ENCODE results near the gene SLC6A16. TPM values are rescaled to one million over a fixed set of nuclear protein-coding genes. Genes with fewer than 3 reads are reported as not detected.
"Not testable (repeated sequence)": the region's sequence is repeated elsewhere in the genome, so short reads cannot be mapped to it uniquely, and the experiment has no call there.

SLC6A16 gene
- polyA plus RNA-seq, 5 donors, result 2.7 to 5.3 (median 3.9) TPM

DNA sequence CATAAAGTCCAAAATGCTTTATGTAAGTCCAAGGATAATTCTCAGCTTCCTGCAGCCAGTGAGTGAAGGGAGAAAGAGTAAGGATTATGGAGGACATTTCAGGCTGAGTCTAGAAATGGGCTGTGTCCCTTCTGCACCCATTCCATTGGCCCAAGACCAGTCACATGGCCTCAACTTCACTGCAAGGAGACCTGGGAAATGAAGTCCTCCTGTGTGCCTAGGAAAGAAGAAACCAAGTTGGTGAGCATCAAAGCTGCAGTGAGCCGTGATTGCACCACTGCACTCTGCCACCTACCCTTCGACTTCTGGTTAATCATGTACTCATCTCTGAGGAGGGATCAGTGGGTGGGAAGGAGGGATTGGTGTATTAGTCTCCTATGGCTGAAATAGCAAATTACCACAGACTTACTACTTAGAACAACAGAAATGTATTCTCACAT lies 6.6 kb upstream of the SLC6A16 start:
- no peak for DNase-seq

DNA sequence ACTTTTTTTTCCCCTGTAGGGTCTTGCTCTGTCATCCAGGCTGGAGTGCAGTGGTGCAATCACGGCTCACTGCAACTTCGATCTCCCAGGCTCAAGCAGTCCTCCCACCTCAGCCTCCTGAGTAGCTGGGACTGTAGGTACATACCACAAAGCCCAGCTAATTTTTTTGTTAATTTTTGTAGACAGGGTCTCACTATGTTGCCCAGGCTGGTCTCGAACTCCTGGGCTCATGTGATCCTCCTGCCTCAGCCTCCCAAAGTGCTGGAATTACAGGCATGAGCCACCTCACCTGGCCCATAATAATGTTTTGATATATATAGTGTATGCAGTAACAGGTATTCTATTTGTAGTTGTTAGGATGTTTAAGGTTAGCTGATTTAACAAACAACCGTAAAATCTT lies 6.2 kb upstream of the SLC6A16 start:
- not testable (repeated sequence) for DNase-seq

DNA sequence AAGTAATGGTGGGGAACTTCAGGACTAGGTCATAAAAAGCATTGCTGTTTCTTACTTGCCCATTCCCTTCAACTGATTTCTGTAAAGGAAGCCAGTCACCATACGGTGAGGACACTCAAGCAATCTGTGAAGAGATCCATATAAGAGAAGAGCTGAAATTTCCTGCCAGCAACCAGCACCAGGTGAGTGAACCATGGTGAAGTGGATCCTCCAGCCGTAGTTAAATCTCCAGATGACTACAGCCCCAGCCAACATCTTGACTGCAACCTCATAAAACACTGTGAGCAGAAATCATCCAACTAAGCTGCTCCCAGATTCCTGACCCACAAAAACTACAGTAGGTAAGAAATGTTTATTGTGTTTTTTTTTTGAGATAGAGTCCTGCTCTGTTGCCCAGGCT lies 3.8 kb upstream of the SLC6A16 start:
- no peak for DNase-seq

DNA sequence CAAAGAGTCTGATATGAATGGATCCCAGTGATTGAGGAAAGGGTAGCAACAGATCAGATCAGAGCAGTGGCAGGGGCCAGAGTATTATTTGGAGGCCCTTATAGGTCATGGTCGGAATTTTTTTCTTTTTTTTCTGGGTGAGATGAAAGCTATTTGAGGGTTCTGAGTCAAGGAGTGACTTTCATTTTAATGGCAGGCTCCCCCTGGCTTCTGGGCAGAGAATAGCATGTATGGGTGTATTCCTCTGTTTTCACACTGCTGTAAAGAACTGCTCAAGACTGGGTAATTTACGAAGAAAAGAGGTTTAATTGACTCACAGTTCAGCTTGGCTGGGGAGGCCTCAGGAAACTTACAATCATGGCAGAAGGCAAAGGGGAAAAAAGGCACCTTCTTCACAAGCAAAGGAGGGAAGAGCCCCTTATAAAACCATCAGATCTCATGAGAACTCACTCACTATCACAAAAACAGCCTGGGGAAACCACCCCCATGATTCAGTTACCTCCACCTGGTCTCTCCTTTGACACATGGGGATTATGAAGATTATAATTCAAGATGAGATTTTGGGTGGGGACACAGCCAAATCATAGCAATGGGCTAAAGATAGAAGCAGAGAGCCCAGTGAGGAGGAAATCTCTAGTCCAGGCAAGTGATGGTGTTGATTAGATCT lies 3.0 kb upstream of the SLC6A16 start:
- no peak for DNase-seq

DNA sequence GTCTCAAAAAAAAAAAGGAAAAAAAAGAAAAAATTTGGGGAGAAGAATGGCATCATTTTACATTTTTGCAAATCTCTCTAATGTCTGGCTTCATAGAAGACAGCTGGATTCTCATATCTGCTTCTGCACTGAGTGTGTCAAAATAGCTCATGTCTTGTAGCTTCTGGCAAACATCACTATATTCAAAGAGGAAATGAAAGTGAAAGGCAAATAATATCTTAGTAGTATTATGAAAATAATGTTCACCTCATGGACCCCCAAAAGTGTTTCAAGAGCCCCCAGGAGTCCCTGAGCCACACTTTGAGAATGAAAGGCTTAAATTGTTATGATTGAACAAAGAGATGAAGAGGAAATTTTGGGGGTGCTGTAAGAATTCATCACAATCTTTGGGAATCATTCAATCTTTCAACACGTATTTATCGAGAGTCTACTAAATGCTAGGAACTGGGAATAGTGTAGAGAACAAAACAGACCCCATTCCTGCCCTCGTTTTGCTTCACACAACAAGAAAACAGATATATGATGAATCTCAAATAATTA lies 1.2 kb upstream of the SLC6A16 start:
- DNase-seq, result no peak

DNA sequence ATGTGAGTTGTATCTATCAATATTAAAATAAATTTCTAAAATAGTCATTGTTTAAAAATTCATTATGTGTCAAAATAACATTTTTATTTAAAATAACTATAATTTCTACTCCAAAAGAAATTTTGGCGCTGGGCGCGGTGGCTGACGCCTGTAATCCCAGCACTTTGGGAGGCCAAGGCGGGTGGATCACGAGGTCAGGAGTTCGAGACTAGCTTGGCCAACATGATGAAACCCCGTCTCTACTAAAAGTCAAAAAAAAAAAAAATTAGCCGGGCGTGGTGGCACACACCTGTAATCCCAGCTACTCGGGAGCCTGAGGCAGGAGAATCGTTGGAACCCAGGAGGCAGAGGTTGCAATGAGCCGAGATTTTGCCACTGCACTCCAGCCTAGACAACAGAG lies 765 bp upstream of the SLC6A16 start:
- DNase-seq, result not testable (repeated sequence)

DNA sequence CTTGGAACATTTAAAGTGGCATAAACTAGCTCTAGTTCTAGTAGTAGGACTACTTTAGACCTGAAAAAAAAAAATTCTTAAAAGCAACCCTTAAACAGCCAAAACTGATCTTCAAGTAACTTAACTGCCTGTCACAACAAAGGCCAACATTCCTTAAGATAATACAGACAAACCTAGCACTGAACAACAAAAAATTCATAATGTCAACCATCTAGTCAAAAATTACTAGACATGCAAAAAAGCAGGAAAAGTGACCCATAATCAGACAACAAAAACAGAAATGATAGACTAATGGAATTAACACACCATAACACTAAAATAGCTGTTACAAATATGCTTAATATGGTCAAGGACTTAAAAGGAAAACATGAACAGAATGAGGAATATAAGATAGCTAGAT lies 6.7 kb downstream of the SLC6A16 start:
- DNase-seq, result no peak

DNA sequence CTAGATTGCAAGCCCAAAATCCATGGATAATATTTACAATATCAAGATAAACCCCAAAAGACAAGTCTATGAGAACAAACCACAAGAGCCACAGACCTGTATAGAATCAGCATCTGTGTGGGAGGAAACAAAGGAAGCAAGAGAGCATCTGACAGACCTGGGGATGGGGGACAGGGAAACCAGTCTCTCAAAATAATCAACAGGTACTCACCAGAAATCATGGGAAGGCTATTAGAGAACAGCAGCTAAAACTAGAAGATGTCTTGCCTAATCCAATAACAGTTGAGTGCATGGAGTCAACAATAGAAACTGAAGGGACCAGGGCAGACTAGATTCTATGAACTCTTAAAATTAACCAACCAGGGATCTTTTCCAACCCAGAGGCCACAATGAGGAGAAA lies 8.7 kb downstream of the SLC6A16 start:
- no peak for DNase-seq

DNA sequence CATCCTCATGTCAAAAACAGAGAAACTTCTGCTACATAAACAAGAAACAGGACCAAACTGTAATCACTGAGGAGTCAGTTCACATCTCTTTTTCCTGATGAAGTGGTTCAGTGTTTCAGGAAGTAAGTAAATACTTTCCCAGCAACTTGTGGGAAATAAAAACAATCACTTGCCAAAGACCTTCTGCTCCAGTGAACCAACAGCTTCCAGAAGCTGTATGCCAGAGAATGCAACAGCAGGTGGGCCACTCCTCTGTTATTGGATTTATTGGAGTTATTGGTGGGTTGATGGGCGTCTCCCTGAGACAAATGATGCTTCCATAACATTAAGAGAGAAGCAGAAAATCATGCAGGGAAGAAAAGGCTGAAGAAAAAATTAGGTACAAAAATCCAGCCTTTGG lies 9.9 kb downstream of the SLC6A16 start:
- DNase-seq, result no peak

DNA sequence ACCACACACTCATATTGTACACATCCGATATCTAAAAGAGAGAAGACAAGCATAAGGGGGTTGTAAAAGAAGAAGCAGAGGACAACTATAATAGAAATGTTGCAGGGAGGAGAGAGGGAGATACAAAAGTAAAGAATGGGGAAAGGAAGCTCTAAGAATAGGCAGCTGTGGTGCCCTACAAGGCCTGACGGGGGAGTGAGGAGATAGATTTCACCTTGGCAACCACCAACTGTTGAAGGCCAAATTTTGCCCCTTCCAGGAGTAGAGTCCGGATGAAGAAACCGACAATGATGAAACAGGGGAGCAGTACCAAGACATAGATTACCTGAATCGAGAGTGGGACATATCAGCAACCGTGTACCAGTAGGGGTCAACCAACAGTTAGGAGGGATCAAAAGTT lies 15.9 kb downstream of the SLC6A16 start:
- DNase-seq, result no peak

DNA sequence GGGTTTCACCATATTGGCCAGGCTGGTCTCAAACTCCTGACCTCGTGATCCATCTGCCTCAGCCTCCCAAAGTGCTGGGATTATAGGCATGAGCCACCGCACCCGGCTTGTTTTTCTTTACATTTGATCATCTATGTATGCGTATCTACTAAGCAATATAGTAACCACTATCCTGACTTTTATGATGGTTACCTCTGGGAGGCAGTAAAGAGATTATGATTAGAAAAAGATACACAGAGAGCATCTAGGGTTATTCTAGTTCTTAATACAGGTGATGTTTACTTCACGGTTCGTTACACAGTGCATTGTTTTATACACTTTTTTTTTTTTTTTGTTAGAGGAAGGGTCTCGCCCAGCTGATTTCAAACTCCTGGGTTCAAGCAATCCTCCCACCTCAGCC lies 18.3 kb downstream of the SLC6A16 start:
- not testable (repeated sequence) for DNase-seq

DNA sequence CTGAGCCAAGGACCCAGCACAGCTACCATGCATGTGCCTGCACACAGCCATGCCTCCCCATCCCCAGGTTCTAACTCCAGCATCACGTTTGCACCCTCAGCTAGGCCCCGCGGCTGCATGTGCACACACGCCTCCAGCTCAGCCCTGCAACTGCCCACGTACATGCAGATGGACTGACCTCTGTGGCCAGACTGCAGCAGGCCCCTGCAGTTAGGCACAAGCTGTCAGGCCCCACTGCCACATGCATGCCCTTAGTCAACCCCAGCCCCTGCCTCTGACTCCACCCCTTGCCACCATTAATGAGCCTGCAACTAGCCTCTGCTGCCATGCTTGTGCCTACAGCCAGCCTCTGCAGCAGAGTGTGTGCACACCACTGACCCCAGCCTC lies 23.1 kb downstream of the SLC6A16 start:
- DNase-seq, result no peak

DNA sequence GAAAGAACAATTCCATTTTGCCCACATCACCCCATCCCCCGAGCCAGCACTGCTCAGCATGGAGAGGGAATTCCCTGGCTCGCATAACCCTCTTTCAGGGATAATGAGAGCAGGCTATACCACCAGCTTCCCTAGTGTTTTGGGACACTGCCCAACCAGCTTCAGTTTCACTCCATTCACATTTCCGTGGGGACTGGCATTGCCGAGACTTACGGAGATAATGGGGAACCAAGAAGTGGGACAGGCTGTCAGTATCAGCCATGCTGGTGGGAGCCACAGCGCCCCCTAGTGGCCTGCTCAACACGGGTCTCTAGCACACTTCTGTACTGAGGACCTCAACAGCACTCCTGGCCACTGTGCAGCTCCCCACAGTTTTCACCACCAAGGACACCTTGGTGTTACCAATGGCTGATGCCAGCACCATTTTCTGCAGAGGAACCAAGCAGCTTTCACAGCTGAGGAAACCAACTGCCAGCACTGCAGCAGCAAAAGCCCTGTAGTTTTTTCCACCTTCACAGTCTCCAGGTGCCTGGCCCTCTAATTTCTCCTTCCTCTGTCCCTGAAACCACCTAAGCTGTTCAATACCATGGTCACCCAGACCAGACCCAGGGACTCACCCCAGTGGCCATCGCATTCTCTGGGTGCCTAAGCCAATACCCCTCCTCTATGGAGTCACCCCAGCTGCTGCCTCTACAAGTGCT lies 23.7 kb downstream of the SLC6A16 start:
- peak; percentile 36 to 45 for DNase-seq

DNA sequence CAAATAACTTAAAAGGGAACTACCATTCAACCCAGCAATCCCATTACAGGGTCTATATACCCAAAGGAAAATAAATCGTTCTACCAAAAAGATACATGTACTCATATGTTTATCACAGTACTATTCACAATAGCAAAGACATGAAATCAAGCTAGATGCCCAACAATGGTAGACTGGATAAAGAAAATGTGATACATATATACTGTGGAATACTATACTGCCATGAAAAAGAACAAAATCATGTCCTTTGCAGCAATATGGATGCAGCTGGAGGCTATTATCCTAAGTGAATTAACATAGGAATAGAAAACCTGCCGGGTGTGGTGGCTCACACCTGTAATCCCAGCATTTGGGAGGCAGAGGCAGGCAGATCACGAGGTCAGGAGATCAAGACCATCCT lies 26.3 kb downstream of the SLC6A16 start:
- DNase-seq, result not testable (repeated sequence)

DNA sequence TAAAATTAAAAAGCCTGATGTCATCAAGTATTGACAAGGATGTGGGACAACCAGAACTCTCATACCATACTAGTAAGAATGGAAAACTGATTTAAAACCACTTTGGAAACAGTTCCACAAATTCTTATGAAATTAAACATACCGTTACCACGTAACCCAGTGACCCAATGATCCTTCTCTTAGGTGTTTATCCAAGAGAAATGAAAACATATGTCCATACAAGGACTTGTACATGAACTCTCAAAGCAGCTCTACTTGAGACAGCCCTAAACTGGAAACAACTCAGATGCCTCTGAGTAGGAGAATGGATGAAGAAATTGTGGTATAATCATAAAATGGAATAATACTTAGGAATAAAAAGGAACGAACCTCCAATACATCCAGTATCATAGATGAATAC lies 27.6 kb downstream of the SLC6A16 start:
- DNase-seq, result no peak

DNA sequence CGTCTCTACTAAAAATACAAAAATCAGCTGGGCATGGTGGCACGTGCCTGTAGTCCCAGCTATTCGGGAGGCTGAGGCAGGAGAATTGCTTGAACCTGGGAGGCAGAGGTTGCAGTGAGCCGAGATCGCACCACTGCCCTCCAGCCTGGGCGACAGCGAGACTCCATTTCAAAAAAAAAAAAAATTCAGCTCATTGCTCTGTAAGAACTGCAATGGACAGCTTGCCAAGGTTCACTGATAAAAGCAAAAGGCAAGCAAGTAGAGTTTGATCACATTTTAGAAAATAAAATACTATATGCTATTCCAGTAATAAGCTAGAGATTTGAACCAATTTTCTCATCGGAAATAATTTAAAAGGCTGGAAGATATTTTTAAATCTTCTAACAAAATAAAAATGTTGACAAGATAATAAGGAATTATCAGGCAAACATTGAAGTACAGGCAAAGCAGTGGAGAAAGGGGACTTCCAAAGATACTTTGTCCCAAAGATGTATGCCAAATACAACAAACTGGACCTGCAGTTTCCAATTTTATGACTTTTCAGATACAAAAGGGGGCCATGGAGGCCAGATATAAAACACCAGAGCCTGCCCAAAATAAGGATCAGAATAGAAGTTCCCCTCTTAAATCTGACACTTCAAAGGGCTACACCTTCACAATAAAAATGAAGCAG lies 29.6 kb downstream of the SLC6A16 start:
- no peak for DNase-seq

DNA sequence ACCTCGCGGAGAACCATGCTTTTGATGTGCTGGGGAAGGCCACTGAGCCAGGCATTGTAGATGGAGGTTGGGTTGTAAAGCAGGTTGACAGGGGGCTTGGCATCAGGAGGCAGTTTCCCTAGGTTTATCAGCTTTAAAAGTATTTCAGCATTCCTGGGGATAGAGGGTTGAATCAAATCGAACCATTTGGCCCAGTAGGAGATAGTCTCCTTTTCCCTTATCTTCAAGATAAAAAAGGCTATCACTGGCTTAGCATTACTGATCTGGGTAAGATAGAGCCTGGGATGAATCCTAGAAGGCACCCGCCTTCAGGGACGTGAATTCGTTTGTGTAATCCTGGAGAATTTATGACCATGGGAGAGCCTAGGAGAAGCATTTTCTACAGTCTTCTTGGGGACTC lies 30.6 kb downstream of the SLC6A16 start:
- no peak for DNase-seq

DNA sequence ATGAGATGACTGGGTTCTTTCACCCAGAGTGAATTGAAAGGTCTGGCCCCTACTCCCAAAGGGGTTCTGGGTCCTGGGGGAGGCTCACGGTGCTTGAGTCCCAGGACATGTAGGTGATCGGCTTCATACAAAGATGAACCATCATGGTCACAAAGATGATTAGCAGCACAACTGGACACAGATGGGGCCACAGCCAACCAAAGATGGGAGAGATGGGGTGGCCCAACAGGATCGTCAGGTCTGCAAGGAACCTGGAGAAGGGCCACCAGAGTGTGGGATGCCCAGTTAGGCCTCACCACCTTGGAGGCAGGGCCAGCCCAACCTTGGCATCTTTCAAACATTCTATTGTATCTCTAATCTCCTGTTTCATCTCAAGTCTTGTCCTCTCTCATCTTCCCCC lies 34.5 kb downstream of the SLC6A16 start:
- DNase-seq, result no peak

DNA sequence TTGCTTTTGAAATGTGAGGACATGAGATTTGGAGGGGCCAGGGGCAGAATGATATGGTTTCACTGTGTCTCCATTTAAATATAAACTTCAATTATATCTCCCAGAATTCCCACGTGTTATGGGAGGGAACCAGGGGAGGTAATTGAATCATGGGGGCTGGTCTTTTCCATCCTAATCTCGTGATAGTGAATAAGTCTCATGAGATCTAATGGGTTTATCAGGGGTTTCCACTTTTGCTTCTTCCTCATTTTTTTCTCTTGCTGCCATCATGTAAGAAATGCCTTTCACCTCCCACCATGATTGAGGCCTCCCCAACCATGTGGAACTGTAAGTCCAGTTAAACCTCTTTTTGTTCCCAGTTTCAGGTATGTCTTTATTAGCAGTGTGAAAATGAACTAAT lies 35.7 kb downstream of the SLC6A16 start:
- DNase-seq, result not testable (repeated sequence)

DNA sequence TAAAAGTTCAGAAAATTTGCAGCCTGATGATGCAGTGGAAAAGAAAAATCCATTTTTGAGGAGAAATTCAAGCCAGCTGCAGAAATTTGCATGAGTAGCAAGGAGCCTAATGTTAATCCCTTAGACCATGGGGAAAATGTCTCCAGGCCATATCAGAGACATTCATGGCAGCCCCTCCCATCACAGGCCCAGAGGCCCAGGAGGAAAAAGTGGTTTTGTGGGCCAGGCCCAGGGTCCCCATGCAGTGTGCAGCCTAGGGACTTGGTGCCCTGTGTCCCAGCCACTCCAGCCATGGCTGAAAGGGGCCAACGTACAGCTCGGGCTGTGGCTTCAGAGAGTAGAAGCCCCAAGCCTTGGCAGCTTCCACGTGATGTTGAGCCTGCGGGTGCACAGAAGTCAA lies 36.8 kb downstream of the SLC6A16 start:
- DNase-seq, result not testable (repeated sequence)

DNA sequence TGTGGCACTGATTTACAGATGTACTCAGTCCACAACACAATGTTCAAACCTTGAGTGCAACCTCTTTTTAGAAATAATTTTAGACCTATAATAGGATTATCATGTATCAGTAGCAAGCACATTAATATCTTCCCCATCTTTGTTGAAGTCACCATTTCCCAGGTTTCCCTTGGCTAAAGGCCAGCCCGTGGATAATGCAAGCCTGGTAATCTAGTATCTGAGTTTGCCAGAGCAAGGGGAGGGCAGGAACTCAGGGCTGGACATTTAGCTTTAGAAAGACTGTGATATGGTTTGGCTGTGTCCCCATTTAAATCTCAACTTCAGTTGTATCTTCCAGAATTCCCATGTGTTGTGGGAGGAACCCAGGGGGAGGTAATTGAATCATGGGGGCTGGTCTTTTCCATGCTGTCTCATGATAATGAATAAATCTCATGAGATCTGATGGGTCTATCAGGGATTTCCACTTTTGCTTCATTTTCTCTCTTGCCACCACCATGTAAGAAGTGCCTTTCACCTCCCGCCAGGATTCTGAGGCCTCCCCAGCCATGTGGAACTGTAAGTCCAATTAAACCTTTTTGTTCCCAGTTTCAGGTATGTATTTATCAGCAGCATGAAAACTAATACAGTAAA lies 37.7 kb downstream of the SLC6A16 start:
- DNase-seq, result no peak

DNA sequence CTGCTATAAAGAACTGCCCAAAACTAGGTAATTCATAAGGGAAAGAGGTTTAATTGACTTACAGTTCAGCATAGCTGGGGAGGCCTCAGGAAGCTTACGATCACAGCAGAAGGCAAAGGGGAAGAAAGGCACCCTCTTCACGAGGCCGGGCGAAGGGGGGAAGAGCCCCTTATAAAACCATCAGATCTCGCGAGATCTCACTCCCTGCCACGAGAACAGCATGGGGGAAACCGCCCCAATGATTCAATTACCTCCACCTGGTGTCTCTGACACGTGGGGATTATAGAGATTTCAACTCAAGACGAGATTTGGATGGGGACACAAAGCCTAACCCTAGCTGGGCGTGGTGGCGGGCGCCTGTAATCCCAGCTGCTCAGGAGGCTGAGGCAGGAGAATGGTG lies 42.8 kb downstream of the SLC6A16 start:
- DNase-seq, result no peak
